Astrocyte (in vitro differentiated cells and primary cell): Measurements from ENCODE around the gene RGS11. TPM values are rescaled to one million over a fixed set of nuclear protein-coding genes. Genes with fewer than 3 reads are reported as not detected.

Experiments
- DNase-seq: peaks from one replicate; pipeline ENCODE4 v3.0.0-alpha.2; 2010; ENCODE audit warnings: low read depth
- FAIRE-seq: peaks from 2 replicates; lab custom pipeline; 2011; peaks lifted over from hg19 to GRCh38; lab: Jason Lieb, UNC
- H2AFZ ChIP-seq: 2 replicates; pipeline ENCODE4 v1.6.0; 2012; ENCODE audit warnings: low read depth, low read length, inconsistent platforms
- H3K27ac ChIP-seq: 2 replicates; pipeline ENCODE4 v1.5.1; 2011; ENCODE audit warnings: low read depth, low read length, inconsistent platforms
- H3K27me3 ChIP-seq: 2 replicates; pipeline ENCODE4 v1.6.0; 2011; ENCODE audit warnings: low read length, inconsistent platforms; ENCODE audit not compliant: insufficient read depth
- H3K36me3 ChIP-seq: 2 replicates; pipeline ENCODE4 v1.5.1; 2011; ENCODE audit warnings: low read length, inconsistent platforms; ENCODE audit not compliant: insufficient read depth
- H3K4me1 ChIP-seq: 2 replicates; pipeline ENCODE4 v1.5.1; 2011; ENCODE audit warnings: low read length, inconsistent platforms; ENCODE audit not compliant: insufficient read depth
- H3K4me2 ChIP-seq: 2 replicates; pipeline ENCODE4 v1.6.0; 2012; ENCODE audit warnings: low read length, inconsistent platforms
- H3K4me3 ChIP-seq: 2 replicates; pipeline ENCODE4 v1.5.1; 2011; ENCODE audit warnings: low read depth, mild to moderate bottlenecking, low read length, inconsistent platforms; ENCODE audit not compliant: insufficient read depth
- H3K79me2 ChIP-seq: 2 replicates; pipeline ENCODE4 v1.6.0; 2012; ENCODE audit warnings: mild to moderate bottlenecking, low read length, inconsistent platforms; ENCODE audit not compliant: insufficient read depth
- H3K9ac ChIP-seq: 2 replicates; pipeline ENCODE4 v1.6.0; 2012; ENCODE audit warnings: mild to moderate bottlenecking, low read length, inconsistent platforms
- H3K9me3 ChIP-seq: 2 replicates; pipeline ENCODE4 v1.5.1; 2012; ENCODE audit warnings: low read depth, mild to moderate bottlenecking, low read length, inconsistent platforms; ENCODE audit not compliant: insufficient read depth
- H4K20me1 ChIP-seq: 2 replicates; pipeline ENCODE4 v1.6.0; 2012; ENCODE audit warnings: low read length, inconsistent platforms; ENCODE audit not compliant: insufficient read depth
- H3K27ac Mint-ChIP-seq: one replicate; pipeline ENCODE4 v1.8.0; 2021; ENCODE audit warnings: mild to moderate bottlenecking, mixed read lengths; ENCODE audit not compliant: unreplicated experiment
- H3K27me3 Mint-ChIP-seq: one replicate; pipeline ENCODE4 v1.8.0; 2021; ENCODE audit warnings: low read depth, mixed read lengths; ENCODE audit not compliant: unreplicated experiment
- H3K36me3 Mint-ChIP-seq: one replicate; pipeline ENCODE4 v1.8.0; 2021; ENCODE audit warnings: low read depth, mixed read lengths; ENCODE audit not compliant: unreplicated experiment
- H3K4me1 Mint-ChIP-seq: one replicate; pipeline ENCODE4 v1.8.0; 2021; ENCODE audit warnings: low read depth, mixed read lengths; ENCODE audit not compliant: unreplicated experiment
- H3K4me3 Mint-ChIP-seq: one replicate; pipeline ENCODE4 v1.8.0; 2021; ENCODE audit warnings: mild to moderate bottlenecking, moderate library complexity, mixed read lengths; ENCODE audit not compliant: unreplicated experiment
- H3K9me3 Mint-ChIP-seq: one replicate; pipeline ENCODE4 v1.8.0; 2021; ENCODE audit warnings: mild to moderate bottlenecking, mixed read lengths; ENCODE audit not compliant: unreplicated experiment
- CTCF ChIP-seq: IDR thresholded peaks from 2 replicates; pipeline ENCODE4 v1.5.1; 2011; ENCODE audit warnings: low read depth, mild to moderate bottlenecking, inconsistent platforms, low read length, moderate library complexity; ENCODE audit not compliant: insufficient read depth
- EZH2 ChIP-seq: IDR thresholded peaks from 2 replicates; pipeline ENCODE4 v1.6.1; 2012; ENCODE audit warnings: mild to moderate bottlenecking, low read length, inconsistent platforms; ENCODE audit not compliant: insufficient read depth
- total RNA-seq: library from RNA; stranded (reverse); gene quantifications from 2 replicates; pipeline ENCODE4 v1.2.1, GENCODE V29; 2021

RGS11 gene
- total RNA-seq, 1 donor from 2014 or later = 2.7 TPM

GRCh38 chr16:275041-275641 lies 603 bp downstream of the RGS11 start:
- no peak overlapping the region for H3K27ac ChIP-seq
- no peaks in the 10 kb centered on the region for H3K79me2 ChIP-seq
- no peak overlapping the region for H3K4me3 Mint-ChIP-seq
- no peak for FAIRE-seq
- no peaks in the 10 kb centered on the region for H3K36me3 ChIP-seq
- peaks cover 5% of the 10 kb centered on the region for H3K27me3 ChIP-seq
- peaks cover 4% of the 10 kb centered on the region for H3K4me1 ChIP-seq
- no peak for TF ChIP-seq CTCF
- peak; percentile 83 for TF ChIP-seq EZH2
- peaks cover 18% of the 10 kb centered on the region for H3K27me3 Mint-ChIP-seq
- H2AFZ ChIP-seq = peak overlapping the region; percentile 52
- no peaks in the 10 kb centered on the region for H3K36me3 Mint-ChIP-seq
- no peaks in the 10 kb centered on the region for H3K9me3 Mint-ChIP-seq
- H4K20me1 ChIP-seq = peaks cover 4% of the 10 kb centered on the region
- no peak overlapping the region for H3K4me3 ChIP-seq
- no peak for DNase-seq
- H3K4me2 ChIP-seq = peak overlapping the region; percentile 76
- H3K4me1 Mint-ChIP-seq = no peaks in the 10 kb centered on the region
- H3K9ac ChIP-seq = no peak overlapping the region
- no peaks in the 10 kb centered on the region for H3K9me3 ChIP-seq
- H3K27ac Mint-ChIP-seq = no peak overlapping the region

- H3K27me3 ChIP-seq = no peaks in the 10 kb centered on the region
- no peaks in the 10 kb centered on the region for H3K36me3 Mint-ChIP-seq
- no peak overlapping the region for H3K4me3 Mint-ChIP-seq
- peaks cover 15% of the 10 kb centered on the region for H3K27me3 Mint-ChIP-seq
- no peak for TF ChIP-seq EZH2
- TF ChIP-seq CTCF = no peak
- no peak overlapping the region for H3K4me3 ChIP-seq
- H3K4me2 ChIP-seq = no peak overlapping the region
- no peak for FAIRE-seq
- H3K9me3 Mint-ChIP-seq = no peaks in the 10 kb centered on the region
- H3K36me3 ChIP-seq = no peaks in the 10 kb centered on the region
- H3K4me1 ChIP-seq = peaks cover 4% of the 10 kb centered on the region
- H3K27ac Mint-ChIP-seq = no peak overlapping the region
- no peaks in the 10 kb centered on the region for H3K9me3 ChIP-seq
- H3K27ac ChIP-seq = no peak overlapping the region
- no peaks in the 10 kb centered on the region for H3K79me2 ChIP-seq
- no peaks in the 10 kb centered on the region for H3K4me1 Mint-ChIP-seq
- no peaks in the 10 kb centered on the region for H4K20me1 ChIP-seq
- no peak overlapping the region for H3K9ac ChIP-seq
- DNase-seq = no peak
- no peak overlapping the region for H2AFZ ChIP-seq
These were observed 2.0 kb downstream of the RGS11 start for GRCh38 chr16:273547-274421.
